Measurements from ENCODE around the gene TNPO3. TPM values are rescaled to one million over a fixed set of nuclear protein-coding genes. Genes with fewer than 3 reads are reported as not detected.

Gene TNPO3
- total RNA-seq, 1 donor from 2014 or later: 56.2 TPM

DNA sequence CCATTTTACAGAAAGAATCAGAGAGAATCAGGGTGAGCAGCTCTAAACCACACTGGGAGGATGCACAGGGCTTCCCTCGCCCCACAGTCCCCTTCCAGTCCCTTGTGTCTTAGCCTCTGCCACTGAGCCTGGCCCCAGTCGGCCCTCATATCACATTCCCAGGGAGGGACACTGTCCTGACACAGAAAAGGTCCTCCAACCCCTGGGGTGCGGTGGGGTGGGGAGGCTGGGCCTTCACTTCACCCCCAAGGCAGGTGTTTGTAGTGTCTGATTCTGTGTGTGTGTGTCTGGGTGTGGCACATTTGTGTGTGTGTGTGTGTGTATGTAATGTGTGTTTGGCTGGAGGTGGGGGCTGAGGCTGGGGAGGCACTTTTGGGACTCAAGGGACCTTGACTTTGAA is 142.6 kb downstream of the TNPO3 start:
- H3K27ac Mint-ChIP-seq: no peak overlapping the region
- no peak overlapping the region for H3K4me3 Mint-ChIP-seq
- intact Hi-C loops (cut with micrococcal nuclease): no loop called here
- ChIA-PET POLR2A (interaction anchor here (0.6 to 3.7 kb wide), 3 partner anchors 28 to 421 kb away, joined by 3 to 17 read pairs (median 6); no protein-coding TSS in a partner anchor), CTCF (no interaction called here)
- DNase-seq: no peak
- TF ChIP-seq, protein P1, sequence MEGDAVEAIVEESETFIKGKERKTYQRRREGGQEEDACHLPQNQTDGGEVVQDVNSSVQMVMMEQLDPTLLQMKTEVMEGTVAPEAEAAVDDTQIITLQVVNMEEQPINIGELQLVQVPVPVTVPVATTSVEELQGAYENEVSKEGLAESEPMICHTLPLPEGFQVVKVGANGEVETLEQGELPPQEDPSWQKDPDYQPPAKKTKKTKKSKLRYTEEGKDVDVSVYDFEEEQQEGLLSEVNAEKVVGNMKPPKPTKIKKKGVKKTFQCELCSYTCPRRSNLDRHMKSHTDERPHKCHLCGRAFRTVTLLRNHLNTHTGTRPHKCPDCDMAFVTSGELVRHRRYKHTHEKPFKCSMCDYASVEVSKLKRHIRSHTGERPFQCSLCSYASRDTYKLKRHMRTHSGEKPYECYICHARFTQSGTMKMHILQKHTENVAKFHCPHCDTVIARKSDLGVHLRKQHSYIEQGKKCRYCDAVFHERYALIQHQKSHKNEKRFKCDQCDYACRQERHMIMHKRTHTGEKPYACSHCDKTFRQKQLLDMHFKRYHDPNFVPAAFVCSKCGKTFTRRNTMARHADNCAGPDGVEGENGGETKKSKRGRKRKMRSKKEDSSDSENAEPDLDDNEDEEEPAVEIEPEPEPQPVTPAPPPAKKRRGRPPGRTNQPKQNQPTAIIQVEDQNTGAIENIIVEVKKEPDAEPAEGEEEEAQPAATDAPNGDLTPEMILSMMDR (IDR thresholded peaks at IDR 0.05): no peak
- H3K36me3 Mint-ChIP-seq (ENCODE audit: low read depth): no peaks in the 10 kb centered on the region
- H3K27me3 Mint-ChIP-seq: peaks cover 19% of the 10 kb centered on the region
- no peaks in the 10 kb centered on the region for H3K9me3 Mint-ChIP-seq
- ATAC-seq (ENCODE audit: low read depth): no peak
- peaks cover 21% of the 10 kb centered on the region for H3K4me1 Mint-ChIP-seq

DNA sequence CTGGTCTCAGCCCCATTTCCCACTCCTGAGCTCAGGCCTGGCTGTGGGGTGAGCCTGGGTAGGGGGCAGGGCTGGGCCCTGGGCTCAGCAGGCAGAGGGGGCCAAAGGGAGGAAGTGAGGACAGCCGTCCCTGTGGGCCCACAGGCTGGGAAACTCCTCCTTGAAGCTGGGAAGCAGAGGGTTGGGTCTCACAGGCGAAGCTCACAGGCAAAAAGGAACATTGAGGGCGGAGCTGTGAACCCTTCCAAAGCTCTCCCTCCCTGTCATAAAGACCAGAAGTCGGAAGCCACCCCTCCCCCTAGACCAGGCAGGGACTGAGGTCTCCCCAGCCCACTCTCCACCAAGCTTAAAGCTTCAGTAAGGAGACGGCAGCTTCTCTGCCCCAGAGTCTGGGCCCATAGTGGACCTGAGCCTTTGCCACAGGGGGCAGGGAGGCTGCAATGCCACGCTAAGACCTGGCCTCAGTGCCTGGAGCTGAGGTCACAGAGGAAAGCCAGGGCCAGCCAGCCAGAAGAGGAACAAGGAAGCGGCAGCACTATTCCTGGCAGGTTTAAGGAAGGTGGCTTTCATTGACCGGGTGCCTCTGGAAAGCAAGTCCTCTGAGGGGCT is 143.4 kb downstream of the TNPO3 start:
- no peak for ATAC-seq (ENCODE audit: low read depth)
- no peaks in the 10 kb centered on the region for H3K9me3 Mint-ChIP-seq
- peak overlapping the region; percentile 28 for H3K4me3 Mint-ChIP-seq
- H3K27ac Mint-ChIP-seq: no peak overlapping the region
- TF ChIP-seq, protein P1 (IDR thresholded peaks at IDR 0.05): no peak
- ChIA-PET CTCF (interaction anchor here (1.4 kb wide), 1 partner anchor 28 kb away, joined by 3 read pairs; no protein-coding TSS in a partner anchor), POLR2A (interaction anchor here (0.6 to 3.7 kb wide), 3 partner anchors 29 to 57 kb away, joined by 3 to 17 read pairs (median 12); no protein-coding TSS in a partner anchor)
- DNase-seq: no peak
- H3K36me3 Mint-ChIP-seq (ENCODE audit: low read depth): no peaks in the 10 kb centered on the region
- H3K4me1 Mint-ChIP-seq: peaks cover 21% of the 10 kb centered on the region
- H3K27me3 Mint-ChIP-seq: peaks cover 19% of the 10 kb centered on the region
- intact Hi-C loops (cut with micrococcal nuclease): no loop called here

DNA sequence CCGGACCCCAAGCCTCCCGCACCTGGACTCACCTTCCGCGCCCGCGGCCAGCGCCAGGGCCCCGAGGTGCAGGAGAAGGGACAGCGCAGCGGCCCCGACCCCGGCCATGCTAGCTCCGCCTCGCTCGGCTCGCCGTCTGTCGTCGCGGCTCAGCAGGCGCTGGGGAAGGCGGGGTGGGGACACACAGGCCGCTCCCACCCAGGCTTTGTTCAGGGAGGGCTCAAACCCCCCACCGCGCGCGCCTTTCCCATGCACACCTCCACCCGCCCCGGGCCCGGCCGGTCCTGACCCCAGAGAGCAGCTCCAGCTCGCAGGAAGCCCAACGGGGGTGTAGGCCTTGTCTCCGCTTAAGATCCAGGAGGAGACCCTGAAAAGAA is 144.4 kb downstream of the TNPO3 start, which contains the start of gene KCP:
KCP (minus strand) TSS at position 141 of the 377 bp plus-strand sequence; CDS start at position 108, 33 bp downstream.
- ATAC-seq (ENCODE audit: low read depth) (no peak), DNase-seq (no peak)
- CTCF ChIA-PET: interaction anchor here (1.0 to 1.4 kb wide), 3 partner anchors 27 to 181 kb away, joined by 3 read pairs; no protein-coding TSS in a partner anchor
- Mint-ChIP-seq H3K4me1 (peaks cover 20% of the 10 kb centered on the region), H3K4me3 (peak within 1 kb of the TSS; percentile 28), H3K27me3 (peaks cover 19% of the 10 kb centered on the region), H3K36me3 (ENCODE audit: low read depth) (no peaks in the 10 kb centered on the region), H3K27ac (no peak within 1 kb of the TSS), H3K9me3 (no peaks in the 10 kb centered on the region)
- POLR2A ChIA-PET: interaction anchor here (0.8 to 3.7 kb wide), 3 partner anchors 27 to 144 kb away, joined by 3 to 17 read pairs (median 4); partner anchors contain the start of genes IRF5 and TNPO3
- intact Hi-C loops (cut with micrococcal nuclease): no loop called here
- TF ChIP-seq, protein P1 (IDR thresholded peaks at IDR 0.05): no peak

DNA sequence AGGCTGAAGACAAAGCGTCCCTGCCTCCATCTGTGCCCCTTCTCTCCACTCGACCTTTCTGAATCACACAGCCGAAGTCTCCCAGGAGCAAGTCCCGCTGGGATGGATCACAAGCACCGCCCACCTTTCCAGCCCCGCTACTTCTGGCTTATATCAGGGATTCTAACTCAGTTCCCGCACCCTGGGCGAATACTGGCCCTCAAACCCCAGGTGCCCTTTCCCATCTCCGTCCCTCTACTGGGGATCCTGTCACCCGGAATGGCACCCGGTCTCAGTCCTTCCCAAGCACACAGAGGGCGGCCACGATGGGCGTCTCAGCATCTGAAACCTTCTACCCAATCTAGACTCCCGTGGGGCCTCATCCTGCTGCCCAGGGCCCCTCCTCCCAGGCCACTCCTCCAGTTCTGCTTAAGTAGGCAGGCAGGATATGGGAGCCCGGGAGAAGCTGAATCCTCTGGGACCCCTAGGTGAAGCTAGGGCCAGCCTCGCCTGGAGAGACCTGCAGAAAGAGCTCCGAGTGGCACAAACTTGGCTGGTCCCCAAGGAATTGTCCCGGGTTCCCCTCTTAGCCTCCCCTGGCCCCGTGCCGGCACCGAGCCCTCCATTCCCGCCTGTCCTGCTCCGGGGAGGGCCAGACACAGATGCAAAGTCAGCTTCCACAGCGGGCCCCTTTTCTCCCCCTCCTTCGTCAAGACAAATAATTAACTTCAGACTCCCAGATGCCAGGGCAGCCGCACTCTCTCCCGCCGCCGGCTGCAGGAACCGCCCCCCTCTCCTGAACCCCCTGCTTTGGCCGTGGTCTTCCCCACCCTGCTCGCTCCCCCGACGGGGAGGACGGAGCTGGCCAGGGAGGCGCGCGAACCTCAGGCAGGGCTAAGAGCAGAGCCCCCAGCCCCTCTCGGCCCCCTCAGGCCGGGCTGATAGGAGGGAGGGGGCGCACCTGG is 145.0 kb downstream of the TNPO3 start:
- Mint-ChIP-seq H3K9me3 (no peaks in the 10 kb centered on the region), H3K36me3 (ENCODE audit: low read depth) (no peaks in the 10 kb centered on the region), H3K4me1 (peaks cover 18% of the 10 kb centered on the region), H3K4me3 (peak overlapping the region; percentile 19), H3K27ac (no peak overlapping the region), H3K27me3 (peaks cover 19% of the 10 kb centered on the region)
- intact Hi-C loops (cut with micrococcal nuclease): loop anchor here (10.0 kb wide), 2 partner anchors 365 to 565 kb away; no protein-coding TSS in a partner anchor
- ChIA-PET CTCF (interaction anchor here (1.0 to 1.4 kb wide), 3 partner anchors 26 to 181 kb away, joined by 3 read pairs; no protein-coding TSS in a partner anchor), POLR2A (interaction anchor here (0.8 to 3.7 kb wide), 3 partner anchors 28 to 145 kb away, joined by 3 to 17 read pairs (median 4); partner anchors contain the start of genes IRF5 and TNPO3)
- ATAC-seq (ENCODE audit: low read depth) (no peak), DNase-seq (no peak)
- TF ChIP-seq, protein P1 (IDR thresholded peaks at IDR 0.05): no peak

Measured in activated B cell treated with CpG ODN at 0.5 μM for 24 hours (primary cell).